Thymus (tissue), 11 donors: ENCODE data around the gene ID3. TPM values are rescaled to one million over a fixed set of nuclear protein-coding genes. Genes with fewer than 3 reads are reported as not detected.
"Not testable (repeated sequence)": the region's sequence is repeated elsewhere in the genome, so short reads cannot be mapped to it uniquely, and the experiment has no call there.

Source experiments
- DNase-seq, 9 donors: peaks; one replicate each; pipeline ENCODE4 v3.0.0-alpha.2; 2013; ENCODE audit warnings: low spot score in 9 of 9, low read depth in 6 of 9, missing footprints in 1 of 9
- H3K27ac ChIP-seq, 2 donors: one replicate each; pipeline ENCODE4 v1.5.1; 2013; ENCODE audit warnings: control low read depth in 1 of 2, low read depth in 1 of 2, low read length in 1 of 2, mild to moderate bottlenecking in 1 of 2, moderate library complexity in 1 of 2
- H3K27me3 ChIP-seq, 2 donors: one replicate each; pipeline ENCODE4 v1.5.1; 2013; ENCODE audit warnings: low read length in 1 of 2; ENCODE audit not compliant: control insufficient read depth in 2 of 2, insufficient read depth in 1 of 2
- H3K36me3 ChIP-seq, 2 donors: one replicate each; pipeline ENCODE4 v1.5.1; 2013; ENCODE audit warnings: low read length in 1 of 2, mild to moderate bottlenecking in 1 of 2, moderate library complexity in 1 of 2; ENCODE audit not compliant: control insufficient read depth in 2 of 2, insufficient read depth in 2 of 2
- H3K4me1 ChIP-seq, 2 donors: one replicate each; pipeline ENCODE4 v1.5.1; 2013; ENCODE audit warnings: low read length in 2 of 2; ENCODE audit not compliant: control insufficient read depth in 2 of 2, insufficient read depth in 2 of 2
- H3K4me3 ChIP-seq, 2 donors: one replicate each; pipeline ENCODE4 v1.5.1; 2013; ENCODE audit warnings: low read length in 2 of 2, control low read depth in 1 of 2, mild to moderate bottlenecking in 1 of 2
- H3K9me3 ChIP-seq, 2 donors: one replicate each; pipeline ENCODE4 v1.5.1; 2013; ENCODE audit warnings: low read length in 1 of 2, mild to moderate bottlenecking in 1 of 2; ENCODE audit not compliant: control insufficient read depth in 2 of 2, insufficient read depth in 1 of 2
- WGBS: extraction: QIAGEN DNeasy Blood & Tissue Kit; methylation state at CpG from one replicate; pipeline ENCODE4 v1.1.7; 2013; 5-methylcytosine and 5-hydroxymethylcytosine counted together
- polyA plus RNA-seq: library from polyadenylated mRNA; stranded (reverse); fragments of 200-250 nt; gene quantifications from one replicate; pipeline ENCODE4 v1.2.3, GENCODE V29; 2013
- total RNA-seq: library from RNA; stranded (reverse); fragments of 120-200 nt; gene quantifications from one replicate; pipeline ENCODE4 v1.2.4, GENCODE V29; 2013
- donor health status: healthy.

Gene ID3
- total and polyA plus RNA-seq, 2 donors: 131 to 255 TPM

- peak in 2 of 9 donors; percentile 53 to 70 for DNase-seq
- Histone ChIP-seq H3K4me1 (peaks cover 48 to 79% of the 10 kb centered on the region in 2 donors), H3K27me3 (no peaks in the 10 kb centered on the region), H3K27ac (peak overlapping the region; percentile 74 to 85), H3K4me3 (no peak overlapping the region), H3K36me3 (no peaks in the 10 kb centered on the region), H3K9me3 (no peaks in the 10 kb centered on the region)
- 65% methylated on average over 15 of the region's 15 CpGs for WGBS
These were observed 32.3 kb upstream of the ID3 start for GRCh38 chr1:23591460-23592208.

- no peaks in the 10 kb centered on the region for H3K36me3 ChIP-seq
- peaks cover 40 to 66% of the 10 kb centered on the region in 2 donors for H3K4me1 ChIP-seq
- H3K4me3 ChIP-seq: no peak overlapping the region
- no peaks in the 10 kb centered on the region for H3K9me3 ChIP-seq
- H3K27me3 ChIP-seq: no peaks in the 10 kb centered on the region
- H3K27ac ChIP-seq: peak overlapping the region in 1 of 2 donors; percentile 48
- DNase-seq: no peak
- 92% methylated on average over 4 of the region's 4 CpGs for WGBS
These were observed 30.9 kb upstream of the ID3 start for GRCh38 chr1:23590058-23590783.

- Histone ChIP-seq H3K4me3 (no peak overlapping the region), H3K9me3 (no peaks in the 10 kb centered on the region), H3K4me1 (peaks cover 36 to 60% of the 10 kb centered on the region in 2 donors), H3K27me3 (no peaks in the 10 kb centered on the region), H3K27ac (no peak overlapping the region), H3K36me3 (no peaks in the 10 kb centered on the region)
- DNase-seq: no peak
- WGBS: 94% methylated on average over 5 of the region's 5 CpGs
These were observed 30.3 kb upstream of the ID3 start for GRCh38 chr1:23589585-23589986.

- no peak for DNase-seq
- Histone ChIP-seq H3K27me3 (no peaks in the 10 kb centered on the region), H3K27ac (no peak overlapping the region), H3K4me3 (no peak overlapping the region), H3K36me3 (no peaks in the 10 kb centered on the region), H3K4me1 (peaks cover 29 to 53% of the 10 kb centered on the region in 2 donors), H3K9me3 (no peaks in the 10 kb centered on the region)
- 86% methylated on average over 11 of the region's 11 CpGs for WGBS
These were observed 29.6 kb upstream of the ID3 start for GRCh38 chr1:23588749-23589548.

GRCh38 chr1:23585321-23586022 is 26.2 kb upstream of the ID3 start:
- 94% methylated on average over 10 of the region's 10 CpGs for WGBS
- Histone ChIP-seq H3K27ac (no peak overlapping the region), H3K9me3 (peaks cover 0 to 3% of the 10 kb centered on the region in 2 donors), H3K4me1 (peaks cover 8 to 42% of the 10 kb centered on the region in 2 donors), H3K4me3 (no peak overlapping the region), H3K27me3 (no peaks in the 10 kb centered on the region), H3K36me3 (no peaks in the 10 kb centered on the region)
- no peak for DNase-seq

- not testable (repeated sequence) for H3K36me3 ChIP-seq, H3K27ac ChIP-seq, H3K27me3 ChIP-seq, DNase-seq, H3K9me3 ChIP-seq, H3K4me3 ChIP-seq
- H3K4me1 ChIP-seq: peaks cover 10 to 41% of the 10 kb centered on the region in 2 donors
These were observed 24.4 kb upstream of the ID3 start for GRCh38 chr1:23583727-23584126.

- 94% methylated on average over 4 of the region's 4 CpGs for WGBS
- Histone ChIP-seq H3K9me3 (peaks cover 0 to 3% of the 10 kb centered on the region in 2 donors), H3K4me1 (peaks cover 10 to 39% of the 10 kb centered on the region in 2 donors), H3K36me3 (no peaks in the 10 kb centered on the region), H3K27ac (no peak overlapping the region), H3K27me3 (no peaks in the 10 kb centered on the region), H3K4me3 (no peak overlapping the region)
- DNase-seq: no peak
These were observed 23.5 kb upstream of the ID3 start for GRCh38 chr1:23582820-23583219.

GRCh38 chr1:23581219-23581618 is 21.9 kb upstream of the ID3 start:
- peaks cover 13 to 49% of the 10 kb centered on the region in 2 donors for H3K4me1 ChIP-seq
- WGBS: 91% methylated on average over 8 of the region's 8 CpGs
- peak overlapping the region in 1 of 2 donors; percentile 11 for H3K27ac ChIP-seq
- H3K9me3 ChIP-seq: peaks cover 0 to 3% of the 10 kb centered on the region in 2 donors
- no peak for DNase-seq
- no peaks in the 10 kb centered on the region for H3K36me3 ChIP-seq
- H3K4me3 ChIP-seq: no peak overlapping the region
- no peaks in the 10 kb centered on the region for H3K27me3 ChIP-seq
